Activated CD4-positive, alpha-beta T cell treated with anti-CD3 and anti-CD28 coated beads for 4 hours (primary cell): ENCODE results near the gene AP2A2.

Source experiments
- DNase-seq, 2 donors: peaks; one replicate each; pipeline ENCODE4 v3.0.0-alpha.2; 2020

The AP2A2 gene

GRCh38 chr11:899724-900123 lies 25.9 kb upstream of the AP2A2 start:
- no peak for DNase-seq

GRCh38 chr11:900545-900944 lies 25.1 kb upstream of the AP2A2 start:
- no peak for DNase-seq

- DNase-seq: no peak
Measured at GRCh38 chr11:901452-902061, 24.1 kb upstream of the AP2A2 start.

- no peak for DNase-seq
Measured at GRCh38 chr11:904380-904779, 21.3 kb upstream of the AP2A2 start.

- DNase-seq: no peak
Measured at GRCh38 chr11:905952-906351, 19.7 kb upstream of the AP2A2 start.

GRCh38 chr11:907668-908067 lies 18.0 kb upstream of the AP2A2 start:
- DNase-seq: no peak

GRCh38 chr11:908273-908672 lies 17.4 kb upstream of the AP2A2 start:
- DNase-seq: no peak

- DNase-seq: no peak
Measured at GRCh38 chr11:909406-909805, 16.3 kb upstream of the AP2A2 start.

GRCh38 chr11:910044-910588 lies 15.6 kb upstream of the AP2A2 start:
- peak; percentile 63 to 77 for DNase-seq

GRCh38 chr11:910589-911030 lies 15.1 kb upstream of the AP2A2 start, which contains the start of gene CHID1:
TSS of gene CHID1 (minus strand) at chr11:910810. CDS start at chr11:904816, 5,994 bp downstream.
- DNase-seq: peak; percentile 75 to 76

- DNase-seq: peak; percentile 31 to 42
Measured at GRCh38 chr11:911031-911889, 14.4 kb upstream of the AP2A2 start.

GRCh38 chr11:911890-912219 lies 13.8 kb upstream of the AP2A2 start:
- no peak for DNase-seq

GRCh38 chr11:912266-912665 lies 13.4 kb upstream of the AP2A2 start:
- no peak for DNase-seq

GRCh38 chr11:913043-913442 lies 12.6 kb upstream of the AP2A2 start:
- no peak for DNase-seq

GRCh38 chr11:914204-914603 lies 11.5 kb upstream of the AP2A2 start:
- no peak for DNase-seq

GRCh38 chr11:914747-915501 lies 10.7 kb upstream of the AP2A2 start:
- no peak for DNase-seq

GRCh38 chr11:917426-917825 lies 8.2 kb upstream of the AP2A2 start:
- no peak for DNase-seq

- DNase-seq: no peak
Measured at GRCh38 chr11:921921-922678, 3.6 kb upstream of the AP2A2 start.

GRCh38 chr11:923691-924405 lies 1.8 kb upstream of the AP2A2 start:
- no peak for DNase-seq

GRCh38 chr11:924406-925157 lies 1.1 kb upstream of the AP2A2 start:
- DNase-seq: no peak

GRCh38 chr11:925158-925495 lies 543 bp upstream of the AP2A2 start:
- no peak for DNase-seq
